Mesendoderm (in vitro differentiated cells): Measurements from ENCODE around the gene STARD10.

Experiments used
- DNase-seq: peaks from one replicate; pipeline ENCODE4 v3.0.0; 2013
- H2AK5ac ChIP-seq: 2 replicates; pipeline ENCODE4 v1.6.1; 2013; ENCODE audit warnings: low read length, inconsistent platforms
- H2BK120ac ChIP-seq: 2 replicates; pipeline ENCODE4 v1.6.1; 2013; ENCODE audit warnings: low read depth, mild to moderate bottlenecking, low read length, moderate library complexity, mixed read lengths
- H2BK15ac ChIP-seq: replicated peaks from 2 replicates; pipeline ENCODE4 v1.6.1; 2013; ENCODE audit warnings: low read depth, mild to moderate bottlenecking, moderate library complexity
- H2BK5ac ChIP-seq: 2 replicates; pipeline ENCODE4 v1.6.1; 2013; ENCODE audit warnings: low read length, inconsistent platforms
- H3K18ac ChIP-seq: 2 replicates; pipeline ENCODE4 v1.6.1; 2013; ENCODE audit warnings: mild to moderate bottlenecking, low read length, mixed read lengths
- H3K23ac ChIP-seq: one replicate; pipeline ENCODE4 v1.6.1; 2013; ENCODE audit warnings: low read length
- H3K27ac ChIP-seq: 2 replicates; pipeline ENCODE4 v1.5.1; 2013; ENCODE audit warnings: low read depth, mild to moderate bottlenecking, inconsistent platforms, low read length, moderate library complexity
- H3K27me3 ChIP-seq: 2 replicates; pipeline ENCODE4 v1.6.1; 2013; ENCODE audit warnings: low read length, control low read depth, mild to moderate bottlenecking, inconsistent platforms; ENCODE audit not compliant: insufficient read depth, poor library complexity
- H3K36me3 ChIP-seq: 2 replicates; pipeline ENCODE4 v1.6.1; 2013; ENCODE audit warnings: low read length, inconsistent platforms; ENCODE audit not compliant: control insufficient read depth, insufficient read depth
- H3K4ac ChIP-seq: one replicate; pipeline ENCODE4 v1.6.1; 2013; ENCODE audit warnings: low read depth, mild to moderate bottlenecking, low read length, moderate library complexity
- H3K4me1 ChIP-seq: 2 replicates; pipeline ENCODE4 v1.6.1; 2013; ENCODE audit warnings: low read depth, low read length, inconsistent platforms; ENCODE audit not compliant: control insufficient read depth
- H3K4me2 ChIP-seq: 2 replicates; pipeline ENCODE4 v1.6.1; 2013; ENCODE audit warnings: low read length
- H3K4me3 ChIP-seq: 2 replicates; pipeline ENCODE4 v1.5.1; 2013; ENCODE audit warnings: mild to moderate bottlenecking, low read length
- H3K56ac ChIP-seq: one replicate; pipeline ENCODE4 v1.6.1; 2013; ENCODE audit warnings: low read length
- H3K79me1 ChIP-seq: 2 replicates; pipeline ENCODE4 v1.6.1; 2013; ENCODE audit warnings: low read length, inconsistent platforms
- H3K79me2 ChIP-seq: 2 replicates; pipeline ENCODE4 v1.6.1; 2013; ENCODE audit warnings: mild to moderate bottlenecking, low read length; ENCODE audit not compliant: control insufficient read depth, insufficient read depth
- H3K9ac ChIP-seq: 2 replicates; pipeline ENCODE4 v1.6.1; 2013; ENCODE audit warnings: low read length, inconsistent platforms
- H4K5ac ChIP-seq: one replicate; pipeline ENCODE4 v1.6.1; 2013; ENCODE audit warnings: low read length
- H4K8ac ChIP-seq: one replicate; pipeline ENCODE4 v1.6.1; 2013; ENCODE audit warnings: low read depth, mild to moderate bottlenecking, control low read depth, low read length, moderate library complexity
- WGBS: extraction: QIAGEN DNeasy Blood & Tissue Kit; methylation state at CpG from one replicate; pipeline ENCODE4 v1.1.7; 2013; ENCODE audit warnings: low lambda C conversion rate, missing lambda C conversion rate; ENCODE audit not compliant: insufficient coverage; ENCODE audit errors: extremely low coverage; 5-methylcytosine and 5-hydroxymethylcytosine counted together

Gene STARD10

GRCh38 chr11:72746821-72747220, 47.0 kb downstream of the STARD10 start:
- no peak overlapping the region for H2AK5ac ChIP-seq
- no peak overlapping the region for H3K4me3 ChIP-seq
- no CpG with 5 or more reads among the region's 3 CpGs for WGBS
- H3K27ac ChIP-seq: no peak overlapping the region
- no peaks in the 10 kb centered on the region for H3K36me3 ChIP-seq
- H3K79me2 ChIP-seq: peaks cover 77% of the 10 kb centered on the region
- H2BK120ac ChIP-seq: no peak overlapping the region
- H3K9ac ChIP-seq: no peak overlapping the region
- no peak for DNase-seq
- H2BK5ac ChIP-seq: no peak overlapping the region
- no peak overlapping the region for H3K4ac ChIP-seq
- H3K4me1 ChIP-seq: peaks cover 20% of the 10 kb centered on the region
- H3K79me1 ChIP-seq: peaks cover 61% of the 10 kb centered on the region
- no peak overlapping the region for H4K8ac ChIP-seq
- no peak overlapping the region for H2BK15ac ChIP-seq
- no peak overlapping the region for H3K23ac ChIP-seq
- H3K27me3 ChIP-seq: no peaks in the 10 kb centered on the region
- no peak overlapping the region for H3K4me2 ChIP-seq
- no peak overlapping the region for H3K56ac ChIP-seq
- no peak overlapping the region for H4K5ac ChIP-seq
- no peak overlapping the region for H3K18ac ChIP-seq

- Histone ChIP-seq H2BK5ac (no peak overlapping the region), H3K79me2 (peaks cover 69% of the 10 kb centered on the region), H3K18ac (no peak overlapping the region), H3K23ac (no peak overlapping the region), H3K79me1 (peaks cover 55% of the 10 kb centered on the region), H3K27ac (no peak overlapping the region), H3K4ac (no peak overlapping the region), H3K27me3 (no peaks in the 10 kb centered on the region), H3K4me3 (no peak overlapping the region), H3K9ac (no peak overlapping the region), H3K56ac (peak overlapping the region; percentile 22), H3K4me2 (no peak overlapping the region), H4K5ac (no peak overlapping the region), H3K4me1 (peaks cover 21% of the 10 kb centered on the region), H2BK15ac (no peak overlapping the region), H4K8ac (no peak overlapping the region), H2AK5ac (no peak overlapping the region), H3K36me3 (no peaks in the 10 kb centered on the region), H2BK120ac (no peak overlapping the region)
- WGBS: no CpG with 5 or more reads among the region's 11 CpGs
- no peak for DNase-seq
Measured at GRCh38 chr11:72745925-72746550, 47.8 kb downstream of the STARD10 start.

GRCh38 chr11:72745511-72745910, 48.3 kb downstream of the STARD10 start:
- no peak overlapping the region for H3K27ac ChIP-seq
- H2BK15ac ChIP-seq: no peak overlapping the region
- no peaks in the 10 kb centered on the region for H3K36me3 ChIP-seq
- no peak overlapping the region for H3K18ac ChIP-seq
- H3K4ac ChIP-seq: no peak overlapping the region
- no peak overlapping the region for H2AK5ac ChIP-seq
- no peak overlapping the region for H3K9ac ChIP-seq
- no peak overlapping the region for H3K4me3 ChIP-seq
- H3K79me2 ChIP-seq: peaks cover 64% of the 10 kb centered on the region
- H4K5ac ChIP-seq: no peak overlapping the region
- whole genome bisulfite sequencing: no CpG with 5 or more reads among the region's 5 CpGs
- H3K27me3 ChIP-seq: no peaks in the 10 kb centered on the region
- no peak overlapping the region for H3K4me2 ChIP-seq
- H2BK120ac ChIP-seq: no peak overlapping the region
- no peak for DNase-seq
- peaks cover 25% of the 10 kb centered on the region for H3K4me1 ChIP-seq
- H3K79me1 ChIP-seq: peaks cover 51% of the 10 kb centered on the region
- no peak overlapping the region for H2BK5ac ChIP-seq
- H4K8ac ChIP-seq: no peak overlapping the region
- no peak overlapping the region for H3K23ac ChIP-seq
- peak overlapping the region; percentile 22 for H3K56ac ChIP-seq

- Histone ChIP-seq H3K27ac (no peak overlapping the region), H3K23ac (no peak overlapping the region), H3K27me3 (no peaks in the 10 kb centered on the region), H3K18ac (no peak overlapping the region), H3K4me3 (no peak overlapping the region), H2AK5ac (no peak overlapping the region), H4K5ac (no peak overlapping the region), H3K79me1 (peaks cover 50% of the 10 kb centered on the region), H3K4me2 (no peak overlapping the region), H2BK15ac (no peak overlapping the region), H3K36me3 (no peaks in the 10 kb centered on the region), H2BK120ac (no peak overlapping the region), H3K4me1 (peaks cover 32% of the 10 kb centered on the region), H3K79me2 (peaks cover 65% of the 10 kb centered on the region), H3K9ac (no peak overlapping the region), H4K8ac (no peak overlapping the region), H3K4ac (no peak overlapping the region), H3K56ac (no peak overlapping the region), H2BK5ac (no peak overlapping the region)
- WGBS: no CpG with 5 or more reads among the region's 6 CpGs
- DNase-seq: no peak
Measured at GRCh38 chr11:72744474-72744873, 49.4 kb downstream of the STARD10 start.

GRCh38 chr11:72743321-72744221, 50.3 kb downstream of the STARD10 start:
- peaks cover 33% of the 10 kb centered on the region for H3K4me1 ChIP-seq
- H2BK120ac ChIP-seq: no peak overlapping the region
- no peak overlapping the region for H3K9ac ChIP-seq
- H3K4me3 ChIP-seq: no peak overlapping the region
- no peak overlapping the region for H3K4ac ChIP-seq
- no peak overlapping the region for H3K56ac ChIP-seq
- no peak overlapping the region for H3K27ac ChIP-seq
- H3K79me2 ChIP-seq: peaks cover 65% of the 10 kb centered on the region
- H4K5ac ChIP-seq: no peak overlapping the region
- H3K79me1 ChIP-seq: peaks cover 50% of the 10 kb centered on the region
- H3K4me2 ChIP-seq: no peak overlapping the region
- DNase-seq: no peak
- no peak overlapping the region for H2BK15ac ChIP-seq
- no peak overlapping the region for H3K23ac ChIP-seq
- no peaks in the 10 kb centered on the region for H3K36me3 ChIP-seq
- no peak overlapping the region for H4K8ac ChIP-seq
- H3K18ac ChIP-seq: no peak overlapping the region
- WGBS: no CpG with 5 or more reads among the region's 6 CpGs
- H2AK5ac ChIP-seq: peak overlapping the region; percentile 75
- H3K27me3 ChIP-seq: no peaks in the 10 kb centered on the region
- H2BK5ac ChIP-seq: no peak overlapping the region
